GM12878 (cell line): ENCODE results near the gene ASIC2.

ENCODE experiments used
- CEBPB ChIP-seq, 2 experiments: fragments of 150-350 bp in 1 of 2; IDR thresholded peaks; 2 replicates each; pipeline ENCODE4 v1.6.1; 2012 to 2014; ENCODE audit warnings: low read depth in 2 of 2, low read length in 2 of 2, borderline replicate concordance in 1 of 2, inconsistent platforms in 1 of 2
- CREB1 ChIP-seq: IDR thresholded peaks from 2 replicates; pipeline ENCODE4 v1.6.1; 2012; ENCODE audit warnings: low read depth, mild to moderate bottlenecking, inconsistent platforms
- CTCF ChIP-seq, 3 experiments: IDR thresholded peaks in 2 of 3; conservative IDR thresholded peaks in 1 of 3; 2 replicates each; pipeline ENCODE4 v1.5.1; 2011; ENCODE audit warnings: low read depth in 3 of 3, low read length in 3 of 3, mild to moderate bottlenecking in 3 of 3, control low read depth in 2 of 3, moderate library complexity in 2 of 3, inconsistent platforms in 1 of 3, mixed read lengths in 1 of 3; ENCODE audit not compliant: control insufficient read depth in 2 of 3, insufficient read depth in 1 of 3; ENCODE audit errors: extremely low read depth in 1 of 3
- EZH2 ChIP-seq: IDR thresholded peaks from 2 replicates; pipeline ENCODE4 v1.6.1; 2012; ENCODE audit warnings: low read depth, mild to moderate bottlenecking, control low read depth, inconsistent platforms, low read length, borderline replicate concordance; ENCODE audit not compliant: control insufficient read depth
- HSF1 ChIP-seq: fragments of 150-350 bp; IDR thresholded peaks from 2 replicates; pipeline ENCODE4 v1.6.1; 2014; ENCODE audit warnings: mild to moderate bottlenecking, low read depth, low read length
- POLR2AphosphoS5 ChIP-seq: IDR thresholded peaks from 2 replicates; pipeline ENCODE4 v1.6.1; 2011; ENCODE audit warnings: mild to moderate bottlenecking, low read length, inconsistent platforms
- RFX5 ChIP-seq: IDR thresholded peaks from 2 replicates; pipeline ENCODE4 v1.6.1; 2011; ENCODE audit warnings: low read depth, low read length, improper control_type of control experiment
- TAF1 ChIP-seq: IDR thresholded peaks from 2 replicates; pipeline ENCODE4 v1.6.1; 2011; ENCODE audit warnings: mild to moderate bottlenecking, low read depth, low read length, borderline replicate concordance
- YY1 ChIP-seq: IDR thresholded peaks from 2 replicates; pipeline ENCODE4 v1.6.1; 2011; ENCODE audit warnings: low read depth, mild to moderate bottlenecking, low read length
- ZNF274 ChIP-seq: IDR thresholded peaks from one replicate; pipeline ENCODE4 v1.8.0; 2011; ENCODE audit not compliant: insufficient read length, insufficient read depth
- TF ChIP-seq, protein P1 (sequence below): IDR thresholded peaks from 2 replicates; pipeline ENCODE4 v1.6.1; 2012; ENCODE audit warnings: low read depth, low read length, improper control_type of control experiment

DNA sequence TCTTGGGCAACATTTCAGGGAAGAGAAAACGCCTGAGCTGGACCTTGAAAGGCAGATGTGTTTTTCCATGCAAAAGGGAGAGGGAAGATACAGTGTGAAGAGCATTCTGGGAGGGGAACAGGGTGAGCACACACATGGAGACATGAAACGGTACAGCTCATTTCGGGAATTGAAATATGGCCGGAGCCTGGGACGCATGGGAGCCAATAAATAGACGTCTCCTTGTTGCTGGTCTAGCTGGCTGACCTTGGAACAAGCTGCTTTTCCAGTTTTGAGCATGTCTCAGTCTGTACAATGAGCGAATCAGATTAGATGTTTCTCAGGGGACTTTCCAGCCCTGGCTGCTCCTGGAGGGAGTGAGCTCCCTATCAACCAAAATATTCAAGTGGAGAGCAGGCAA is 63.6 kb downstream of the ASIC2 start:
- no peak for TF ChIP-seq CTCF (IDR thresholded peaks at IDR 0.05 in 2 of 3, conservative IDR thresholded peaks at IDR 0.05 in 1 of 3; ENCODE audit: control insufficient read depth in 2 of 3, extremely low read depth in 1 of 3, insufficient read depth in 1 of 3, low read depth in 3 of 3, low read length in 3 of 3)
- no peak for TF ChIP-seq CEBPB (IDR thresholded peaks at IDR 0.05; ENCODE audit: borderline replicate concordance in 1 of 2, low read depth in 2 of 2, low read length in 2 of 2)
- no peak for TF ChIP-seq HSF1
- TF ChIP-seq EZH2, result no peak
- TF ChIP-seq CREB1, result no peak
- no peak for TF ChIP-seq YY1
- no peak for TF ChIP-seq TAF1
- TF ChIP-seq, protein P1, sequence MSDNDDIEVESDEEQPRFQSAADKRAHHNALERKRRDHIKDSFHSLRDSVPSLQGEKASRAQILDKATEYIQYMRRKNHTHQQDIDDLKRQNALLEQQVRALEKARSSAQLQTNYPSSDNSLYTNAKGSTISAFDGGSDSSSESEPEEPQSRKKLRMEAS, result no peak
- TF ChIP-seq ZNF274, result no peak
- no peak for TF ChIP-seq POLR2AphosphoS5
- TF ChIP-seq RFX5, result no peak
